IPS-15b (cell line): ENCODE data around the gene MOCS3.

Experiments used
- H3K27me3 ChIP-seq: one replicate; pipeline ENCODE4 v1.6.1; 2013; ENCODE audit warnings: low read length; ENCODE audit not compliant: control insufficient read depth, insufficient read depth
- H3K36me3 ChIP-seq: one replicate; pipeline ENCODE4 v1.6.1; 2013; ENCODE audit warnings: low read length; ENCODE audit not compliant: control insufficient read depth, insufficient read depth
- H3K4me1 ChIP-seq: one replicate; pipeline ENCODE4 v1.6.1; 2013; ENCODE audit warnings: mild to moderate bottlenecking, low read length; ENCODE audit not compliant: control insufficient read depth, insufficient read depth
- H3K4me3 ChIP-seq: one replicate; pipeline ENCODE4 v1.5.1; 2013; ENCODE audit warnings: low read depth, low read length
- H3K9ac ChIP-seq: one replicate; pipeline ENCODE4 v1.6.1; 2013; ENCODE audit warnings: low read depth, mild to moderate bottlenecking, low read length
- H3K9me3 ChIP-seq: one replicate; pipeline ENCODE4 v1.6.1; 2013; ENCODE audit warnings: mild to moderate bottlenecking, low read length; ENCODE audit not compliant: control insufficient read depth, insufficient read depth

Gene MOCS3

DNA sequence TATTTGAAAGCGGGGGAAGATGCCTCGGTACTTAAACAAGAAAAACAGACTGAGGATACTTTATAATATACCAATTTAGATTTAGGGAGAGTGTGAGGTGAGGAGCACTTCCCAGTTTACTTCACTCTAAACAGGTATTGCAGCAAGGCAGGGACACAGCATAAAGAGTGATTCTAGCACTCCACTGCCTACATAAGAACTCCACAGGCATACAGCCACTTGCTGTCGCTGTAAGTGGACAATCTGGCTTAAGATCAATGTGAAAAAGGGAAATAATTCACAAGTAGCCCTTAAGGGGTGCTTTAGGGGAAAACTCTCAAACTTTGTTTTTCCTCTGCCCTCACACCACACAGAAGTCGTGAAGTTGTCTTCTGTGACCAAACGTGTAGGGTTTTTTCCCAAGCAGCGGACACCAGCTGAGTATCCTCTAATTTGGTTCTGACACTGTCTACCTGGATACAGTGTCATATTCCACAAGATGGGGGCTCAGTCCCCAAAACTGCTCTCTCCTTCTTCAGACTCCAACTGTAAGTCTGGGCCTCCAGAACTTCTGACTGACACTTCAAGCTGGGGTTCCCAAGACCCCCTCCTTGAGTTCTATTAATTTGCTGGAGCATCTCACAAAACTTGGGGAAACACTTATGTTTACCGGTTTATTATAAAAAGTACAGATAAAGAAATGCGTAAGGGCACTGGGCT is 36.7 kb upstream of the MOCS3 start:
- Histone ChIP-seq H3K9ac (no peak overlapping the region), H3K9me3 (no peaks in the 10 kb centered on the region), H3K27me3 (no peaks in the 10 kb centered on the region), H3K4me1 (peaks cover 19% of the 10 kb centered on the region), H3K4me3 (no peak overlapping the region), H3K36me3 (peaks cover 6% of the 10 kb centered on the region)

GRCh38 chr20:50924261-50924920 is 34.2 kb upstream of the MOCS3 start:
- peaks cover 26% of the 10 kb centered on the region for H3K4me1 ChIP-seq
- no peaks in the 10 kb centered on the region for H3K9me3 ChIP-seq
- no peaks in the 10 kb centered on the region for H3K27me3 ChIP-seq
- no peak overlapping the region for H3K4me3 ChIP-seq
- H3K9ac ChIP-seq = peak overlapping the region; percentile 2
- peaks cover 6% of the 10 kb centered on the region for H3K36me3 ChIP-seq

DNA sequence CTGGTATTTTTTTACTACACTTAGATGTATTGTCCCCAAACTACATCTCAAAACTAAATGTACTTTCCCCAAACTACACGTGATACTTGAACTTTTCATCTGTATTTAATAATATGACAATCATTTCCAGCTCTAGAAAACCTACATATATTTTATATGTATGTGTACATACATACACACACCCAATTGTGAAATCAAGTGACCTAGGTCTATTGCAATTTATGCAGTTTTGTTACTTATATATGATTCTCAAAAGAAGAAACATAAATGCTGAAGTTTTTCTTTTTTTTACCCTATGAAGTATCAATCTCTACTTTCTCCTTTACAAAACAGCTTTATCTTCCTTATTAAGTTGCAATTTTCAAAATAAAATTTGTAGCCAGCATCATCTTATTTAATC is 32.1 kb upstream of the MOCS3 start:
- Histone ChIP-seq H3K9me3 (no peaks in the 10 kb centered on the region), H3K9ac (no peak overlapping the region), H3K36me3 (peaks cover 6% of the 10 kb centered on the region), H3K4me3 (no peak overlapping the region), H3K27me3 (no peaks in the 10 kb centered on the region), H3K4me1 (peaks cover 23% of the 10 kb centered on the region)

GRCh38 chr20:50928469-50928868 is 30.1 kb upstream of the MOCS3 start:
- Histone ChIP-seq H3K4me1 (peaks cover 18% of the 10 kb centered on the region), H3K4me3 (peak overlapping the region; percentile 37), H3K27me3 (no peaks in the 10 kb centered on the region), H3K9ac (no peak overlapping the region), H3K9me3 (no peaks in the 10 kb centered on the region), H3K36me3 (no peaks in the 10 kb centered on the region)

- Histone ChIP-seq H3K36me3 (no peaks in the 10 kb centered on the region), H3K9me3 (no peaks in the 10 kb centered on the region), H3K9ac (peak overlapping the region; percentile 68), H3K4me1 (peaks cover 18% of the 10 kb centered on the region), H3K4me3 (peak overlapping the region; percentile 78), H3K27me3 (no peaks in the 10 kb centered on the region)
These were observed 29.1 kb upstream of the MOCS3 start for GRCh38 chr20:50929299-50930138.

DNA sequence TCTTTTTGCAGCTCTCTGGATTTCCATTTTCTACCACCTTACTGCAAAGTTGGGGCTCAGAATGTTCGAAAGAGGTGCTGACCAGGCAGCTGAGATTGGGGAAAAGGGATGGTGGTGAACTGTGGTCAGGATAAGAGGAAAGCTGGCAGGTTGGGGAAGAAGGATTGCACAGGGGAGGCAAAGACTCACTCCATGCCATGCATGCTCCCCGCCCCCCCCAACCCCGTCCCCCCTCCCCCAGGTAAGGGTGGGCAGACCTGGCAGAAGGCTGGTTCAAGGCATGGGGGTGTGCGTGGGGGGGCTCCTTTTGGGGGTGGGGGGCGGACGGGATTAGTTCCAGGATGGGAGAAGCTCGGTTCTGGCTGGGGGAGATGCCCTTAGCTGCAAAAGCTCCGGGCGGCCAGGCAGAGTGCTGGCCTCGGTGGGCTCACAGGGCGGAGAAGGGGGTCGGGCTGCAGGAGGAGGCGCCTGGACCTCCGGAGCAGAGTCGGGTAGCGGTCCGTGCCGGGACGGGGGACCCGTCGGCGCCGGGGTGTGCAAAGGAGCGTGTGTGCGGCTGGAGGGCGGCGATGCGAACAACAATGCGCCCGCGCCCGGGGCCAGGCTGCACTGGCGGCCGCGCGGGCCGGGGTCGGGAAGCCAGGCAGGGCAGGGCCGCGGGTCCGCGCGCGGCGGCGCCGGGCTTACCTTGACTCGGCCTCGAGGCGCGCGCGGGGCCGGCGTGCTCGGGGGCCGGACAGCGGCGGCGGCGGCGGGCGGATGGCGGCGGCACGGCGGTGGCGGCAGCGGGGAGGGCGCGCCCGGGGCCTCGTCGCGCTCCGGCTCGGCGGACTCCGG is 28.3 kb upstream of the MOCS3 start:
- no peaks in the 10 kb centered on the region for H3K27me3 ChIP-seq
- no peaks in the 10 kb centered on the region for H3K9me3 ChIP-seq
- H3K9ac ChIP-seq = peak overlapping the region; percentile 86
- peak overlapping the region; percentile 78 for H3K4me3 ChIP-seq
- H3K36me3 ChIP-seq = no peaks in the 10 kb centered on the region
- peaks cover 16% of the 10 kb centered on the region for H3K4me1 ChIP-seq

- peak overlapping the region; percentile 37 for H3K9ac ChIP-seq
- H3K36me3 ChIP-seq = no peaks in the 10 kb centered on the region
- H3K4me3 ChIP-seq = peak overlapping the region; percentile 39
- no peaks in the 10 kb centered on the region for H3K9me3 ChIP-seq
- peaks cover 16% of the 10 kb centered on the region for H3K4me1 ChIP-seq
- H3K27me3 ChIP-seq = no peaks in the 10 kb centered on the region
These were observed 27.7 kb upstream of the MOCS3 start for GRCh38 chr20:50930976-50931305.

GRCh38 chr20:50931306-50932015 is 27.2 kb upstream of the MOCS3 start, which contains the start of gene ADNP:
Gene ADNP (minus strand): TSS chr20:50931437. CDS start chr20:50903996, 27,441 bp downstream.
- no peaks in the 10 kb centered on the region for H3K27me3 ChIP-seq
- peaks cover 12% of the 10 kb centered on the region for H3K4me1 ChIP-seq
- H3K9me3 ChIP-seq = no peaks in the 10 kb centered on the region
- H3K36me3 ChIP-seq = no peaks in the 10 kb centered on the region
- H3K4me3 ChIP-seq = peak within 1 kb of the TSS; percentile 78
- H3K9ac ChIP-seq = peak within 1 kb of the TSS; percentile 86

GRCh38 chr20:50932016-50932485 is 26.6 kb upstream of the MOCS3 start:
- Histone ChIP-seq H3K9me3 (no peaks in the 10 kb centered on the region), H3K4me1 (peaks cover 12% of the 10 kb centered on the region), H3K9ac (peak overlapping the region; percentile 61), H3K4me3 (peak overlapping the region; percentile 9), H3K36me3 (no peaks in the 10 kb centered on the region), H3K27me3 (no peaks in the 10 kb centered on the region)

- Histone ChIP-seq H3K36me3 (no peaks in the 10 kb centered on the region), H3K27me3 (no peaks in the 10 kb centered on the region), H3K4me3 (no peak overlapping the region), H3K9me3 (no peaks in the 10 kb centered on the region), H3K4me1 (peaks cover 9% of the 10 kb centered on the region), H3K9ac (no peak overlapping the region)
These were observed 25.8 kb upstream of the MOCS3 start for GRCh38 chr20:50932691-50933280.
